Keratinocyte (primary cell): Measurements from ENCODE around the gene C1RL.

ENCODE experiments used
- CTCF ChIP-seq, 3 experiments: IDR thresholded peaks in 1 of 3; conservative IDR thresholded peaks in 1 of 3; optimal IDR thresholded peaks in 1 of 3; 2 replicates in 2 of 3; 3 replicates in 1 of 3; pipeline versions ENCODE3 to v1.5.1; 2011; ENCODE audit warnings: low read length in 3 of 3, mild to moderate bottlenecking in 3 of 3, moderate library complexity in 2 of 3, control low read depth in 1 of 3, inconsistent platforms in 1 of 3; ENCODE audit not compliant: insufficient read depth in 2 of 3; ENCODE audit errors: extremely low read depth in 1 of 3
- EZH2 ChIP-seq: IDR thresholded peaks from one replicate; pipeline ENCODE4 v1.6.1; 2012; ENCODE audit warnings: inconsistent platforms, mild to moderate bottlenecking, low read length, moderate library complexity

- TF ChIP-seq CTCF (optimal IDR thresholded peaks at IDR 0.05 in 1 of 3, IDR thresholded peaks at IDR 0.05 in 1 of 3, conservative IDR thresholded peaks at IDR 0.05 in 1 of 3; ENCODE audit: extremely low read depth in 1 of 3, insufficient read depth in 2 of 3, low read length in 3 of 3) (no peak), EZH2 (no peak)
These were observed 20.4 kb upstream of the C1RL start for GRCh38 chr12:7129287-7129871.
